NCI-H226 (cell line): Measurements from ENCODE around the gene OXNAD1.
A peak's percentile ranks its signal among the peaks of the same experiment; 100 is the strongest.

Experiments used
- DNase-seq: peaks from one replicate; pipeline ENCODE4 v3.0.0-alpha.2; 2015

OXNAD1 gene, protein sequence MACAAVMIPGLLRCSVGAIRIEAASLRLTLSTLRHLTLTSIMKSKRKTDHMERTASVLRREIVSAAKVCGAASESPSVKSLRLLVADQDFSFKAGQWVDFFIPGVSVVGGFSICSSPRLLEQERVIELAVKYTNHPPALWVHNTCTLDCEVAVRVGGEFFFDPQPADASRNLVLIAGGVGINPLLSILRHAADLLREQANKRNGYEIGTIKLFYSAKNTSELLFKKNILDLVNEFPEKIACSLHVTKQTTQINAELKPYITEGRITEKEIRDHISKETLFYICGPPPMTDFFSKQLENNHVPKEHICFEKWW

DNA sequence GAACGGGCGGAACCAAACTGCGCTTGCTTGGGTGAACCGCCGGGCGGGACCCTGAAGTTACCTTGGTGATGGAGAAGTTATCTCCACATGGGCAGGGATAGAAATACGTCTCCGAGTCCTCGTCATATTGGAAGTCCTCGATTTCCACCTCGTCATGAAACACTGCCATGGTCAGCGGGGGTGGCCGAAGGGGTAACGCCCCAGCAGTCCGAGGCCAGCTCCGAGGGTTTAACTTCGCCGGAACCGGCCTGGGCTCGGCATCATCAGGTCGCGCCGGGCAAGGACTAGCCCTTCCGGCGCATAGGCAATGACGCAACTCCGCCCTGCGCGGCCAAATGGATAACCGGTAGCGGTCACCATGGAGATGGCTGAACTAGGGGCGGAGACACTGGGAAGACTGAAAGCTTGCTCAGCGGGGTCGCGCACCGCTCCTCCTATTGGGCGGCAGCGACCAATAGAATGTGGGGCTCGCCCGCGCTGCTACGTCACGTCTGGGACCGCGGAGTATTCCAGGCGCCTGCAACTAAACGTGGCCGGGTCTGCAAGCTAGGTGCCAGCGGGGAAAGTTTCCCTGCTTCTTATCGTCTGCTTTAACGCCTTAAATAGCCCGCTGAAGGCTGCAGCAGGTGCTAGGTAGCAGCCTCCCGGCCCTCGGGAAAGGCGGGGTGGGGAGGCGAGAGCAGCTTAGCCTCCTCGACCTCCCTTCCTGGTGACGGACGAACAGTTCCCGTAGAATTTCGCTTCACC, at the start of gene OXNAD1, which contains the start of gene DPH3:
Gene OXNAD1, plus strand, starts transcription at position 505 of the 747 bp plus-strand sequence. CDS start 5,741 bp downstream, outside the sequence.
Gene DPH3, minus strand, starts transcription at position 236 of the 747 bp plus-strand sequence. Its CDS starts 67 bp downstream, at position 169.
- peak; percentile 99 for DNase-seq

DNA sequence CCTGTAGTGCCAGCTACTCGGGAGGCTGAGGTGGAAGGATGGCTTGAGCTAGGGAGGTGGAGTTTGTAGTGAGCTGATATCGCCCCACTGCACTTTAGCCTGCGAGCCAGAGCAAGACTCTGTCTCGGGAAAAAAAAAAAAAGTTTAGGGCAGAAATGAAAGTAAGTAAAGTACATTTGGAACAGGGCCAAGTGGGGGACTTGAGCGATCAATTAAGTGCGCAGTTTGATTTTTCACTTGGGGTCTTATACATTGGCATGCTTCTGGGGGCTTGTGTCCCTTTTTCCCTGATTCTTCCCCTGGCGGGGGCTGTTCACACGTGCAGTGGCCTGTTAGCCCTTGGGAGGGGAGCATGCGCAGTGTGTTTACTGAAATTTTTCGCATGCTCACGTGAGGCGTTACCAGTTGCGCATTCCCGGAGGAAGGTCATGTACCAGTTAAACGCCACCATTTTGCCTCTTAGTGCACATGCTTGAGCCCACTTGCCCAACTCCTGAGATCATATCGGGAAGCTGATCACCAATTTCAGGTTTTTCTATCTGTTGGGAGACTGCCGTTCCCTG, 48.6 kb upstream of the OXNAD1 start:
- DNase-seq = no peak

DNA sequence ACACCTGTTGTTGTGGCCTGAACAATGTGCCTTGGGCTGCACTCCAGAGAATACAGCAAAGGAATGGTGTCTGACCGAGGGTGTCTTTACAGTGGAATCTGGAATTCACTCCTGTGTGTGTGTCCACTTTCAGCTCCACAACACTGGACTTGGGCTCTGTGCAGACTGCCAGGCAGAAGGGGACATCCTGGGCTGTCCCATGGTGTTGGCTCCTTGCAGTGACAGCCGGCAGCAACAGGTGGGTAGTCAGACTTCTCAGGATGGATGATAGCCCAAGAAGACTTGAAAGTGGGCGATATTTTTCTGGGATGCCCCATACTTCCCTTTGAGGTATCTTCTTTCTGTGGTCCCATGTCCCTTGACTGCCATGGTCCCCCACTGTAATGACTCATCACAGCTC, 45.2 kb upstream of the OXNAD1 start:
- no peak for DNase-seq

DNA sequence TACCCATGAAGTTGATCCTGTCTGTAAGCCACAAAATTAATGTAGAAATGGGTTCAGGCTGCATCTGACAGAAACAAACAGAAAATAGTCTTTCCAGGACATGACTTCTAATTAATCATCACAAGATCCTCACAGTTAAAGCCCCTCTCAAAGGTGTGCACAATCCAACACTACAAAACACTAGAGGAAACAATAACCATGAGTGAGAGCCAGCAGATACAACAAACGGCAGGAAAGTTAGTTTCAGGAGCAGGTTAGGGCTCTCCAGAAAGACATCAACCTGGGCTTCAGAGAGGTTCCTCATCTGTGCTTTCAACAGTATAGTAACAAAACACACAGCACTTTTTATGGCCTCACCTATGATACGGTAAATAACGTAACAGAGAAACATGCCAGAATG, 43.0 kb upstream of the OXNAD1 start:
- DNase-seq = no peak

DNA sequence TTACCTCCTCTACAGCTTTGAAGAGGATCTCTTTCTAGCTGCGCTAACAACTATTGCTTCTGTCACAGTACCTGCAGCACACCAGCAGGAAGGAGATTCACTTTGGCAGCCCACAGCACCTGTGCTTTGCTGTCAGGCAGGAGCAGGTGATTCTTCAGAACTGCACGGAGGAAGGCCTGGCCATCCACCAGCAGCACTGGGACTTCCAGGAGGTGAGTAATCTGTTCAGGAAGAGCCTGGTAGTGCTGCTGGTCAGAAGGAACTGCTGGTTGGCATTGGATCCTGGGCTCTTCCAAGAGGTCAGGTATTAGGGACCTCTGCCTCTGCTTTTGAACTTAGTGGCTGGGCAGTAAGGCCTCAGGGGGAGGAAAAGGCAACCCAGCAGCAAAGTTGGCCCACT, 42.5 kb upstream of the OXNAD1 start:
- no peak for DNase-seq

DNA sequence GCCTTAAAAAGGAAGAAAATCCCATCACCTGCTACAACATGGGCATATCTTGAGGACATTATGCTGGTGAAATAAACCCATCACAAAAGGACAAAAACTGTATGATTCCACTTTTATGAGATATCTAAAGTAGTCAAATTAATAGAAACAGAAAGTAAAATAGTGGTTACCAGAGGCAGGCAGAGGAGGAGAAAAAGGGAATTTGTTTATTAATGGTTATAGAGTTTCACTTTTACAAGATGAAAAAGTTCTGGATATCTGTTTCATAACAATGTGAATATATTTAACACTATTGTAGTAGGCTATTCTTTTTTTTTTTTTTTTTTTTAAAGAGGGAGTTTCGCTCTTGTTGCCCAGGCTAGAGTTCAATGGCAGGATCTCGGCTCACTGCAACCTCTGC, 40.7 kb upstream of the OXNAD1 start:
- DNase-seq = no peak

DNA sequence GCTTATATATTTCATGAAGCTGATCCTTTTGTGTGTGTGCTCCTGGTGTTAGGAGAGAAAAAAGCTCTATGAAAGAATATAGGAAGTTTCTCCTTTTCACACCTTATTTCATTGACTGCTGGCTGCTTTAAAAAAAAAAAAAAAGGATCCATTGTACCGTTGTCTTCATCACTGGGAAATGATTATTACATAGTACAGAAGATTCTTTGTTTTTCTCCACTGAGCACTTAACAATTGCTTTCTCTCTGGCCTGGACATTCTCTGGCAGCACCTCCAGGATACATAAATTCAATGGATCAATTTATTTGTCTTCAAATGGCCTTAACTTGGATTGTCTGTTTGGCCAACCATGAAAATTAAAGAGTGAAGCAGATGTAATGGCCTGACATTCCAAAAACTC, 37.4 kb upstream of the OXNAD1 start:
- DNase-seq = no peak

DNA sequence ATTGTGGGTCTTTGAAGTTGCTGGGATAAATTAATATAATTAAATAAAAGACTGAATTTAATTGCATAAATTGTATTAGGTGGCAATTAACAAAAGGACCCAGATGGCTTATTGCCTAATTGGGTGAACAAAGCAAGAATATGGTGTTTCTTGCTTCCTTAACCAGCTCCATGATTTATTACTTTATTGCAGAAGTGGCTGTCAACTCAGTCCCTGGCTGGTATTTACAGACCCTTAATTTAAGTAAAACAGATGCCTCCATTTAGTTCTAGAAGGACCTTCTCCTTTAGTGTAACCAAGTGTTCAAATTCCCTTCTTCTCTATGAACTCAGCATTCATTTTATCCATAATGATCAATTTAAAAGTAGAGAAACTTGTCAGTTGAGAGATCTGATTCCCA, 35.3 kb upstream of the OXNAD1 start:
- DNase-seq = no peak

DNA sequence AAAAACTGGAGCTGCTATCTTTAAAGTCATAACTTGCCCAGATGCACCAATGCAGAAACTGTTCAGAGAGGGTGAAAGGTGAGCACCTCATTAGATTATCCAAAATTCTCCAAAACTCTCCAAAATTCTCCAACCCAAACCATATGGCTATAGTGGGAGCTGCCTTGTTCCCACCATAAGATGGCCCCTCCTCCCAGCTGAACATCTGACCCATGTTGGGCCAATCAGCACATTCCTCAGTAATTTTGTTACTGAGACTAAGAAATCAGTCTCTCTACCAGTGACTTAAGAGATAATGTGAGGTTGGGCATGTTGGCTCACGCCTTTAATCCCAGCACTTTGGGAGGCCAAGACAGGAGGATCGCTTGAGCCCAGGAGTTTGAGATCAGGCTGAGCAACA, 33.0 kb upstream of the OXNAD1 start:
- no peak for DNase-seq

DNA sequence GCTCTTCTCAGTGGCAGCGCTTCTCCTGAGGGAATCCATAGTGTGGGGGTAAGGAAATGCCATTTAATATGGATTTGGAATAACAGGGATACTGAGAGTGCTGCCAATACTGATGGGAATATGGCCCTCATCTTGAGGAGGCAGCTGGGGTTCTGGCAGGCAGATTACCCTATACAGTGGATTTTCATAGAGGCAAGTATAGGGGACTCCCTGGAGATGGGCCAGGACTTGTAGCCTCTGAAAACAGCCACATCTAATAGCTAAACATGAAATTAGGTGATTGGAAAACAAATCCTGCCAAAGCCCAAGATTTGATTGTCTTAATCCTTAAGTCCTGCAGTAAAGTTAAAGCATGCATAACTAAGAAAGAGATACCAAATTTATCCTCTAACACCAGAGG, 31.2 kb upstream of the OXNAD1 start:
- DNase-seq = no peak

DNA sequence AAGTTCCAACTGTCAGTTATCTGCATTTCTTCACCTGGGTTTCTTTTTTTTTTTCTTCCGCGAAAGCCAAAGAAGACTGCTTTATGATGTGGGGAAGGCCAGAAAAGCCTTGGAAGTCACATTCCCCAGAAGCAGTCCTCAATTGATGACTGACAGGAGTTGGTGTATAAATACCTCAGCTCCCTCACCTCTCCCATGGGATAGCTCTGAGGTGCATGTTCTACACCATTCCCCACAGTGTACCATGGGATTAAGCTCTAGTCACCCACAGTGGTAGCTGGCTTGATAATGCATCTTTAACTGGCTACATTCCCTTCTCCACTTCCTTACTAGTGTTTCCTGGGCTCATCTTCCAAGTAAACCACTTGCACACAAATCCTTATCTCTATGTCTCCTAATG, 30.7 kb upstream of the OXNAD1 start:
- no peak for DNase-seq

DNA sequence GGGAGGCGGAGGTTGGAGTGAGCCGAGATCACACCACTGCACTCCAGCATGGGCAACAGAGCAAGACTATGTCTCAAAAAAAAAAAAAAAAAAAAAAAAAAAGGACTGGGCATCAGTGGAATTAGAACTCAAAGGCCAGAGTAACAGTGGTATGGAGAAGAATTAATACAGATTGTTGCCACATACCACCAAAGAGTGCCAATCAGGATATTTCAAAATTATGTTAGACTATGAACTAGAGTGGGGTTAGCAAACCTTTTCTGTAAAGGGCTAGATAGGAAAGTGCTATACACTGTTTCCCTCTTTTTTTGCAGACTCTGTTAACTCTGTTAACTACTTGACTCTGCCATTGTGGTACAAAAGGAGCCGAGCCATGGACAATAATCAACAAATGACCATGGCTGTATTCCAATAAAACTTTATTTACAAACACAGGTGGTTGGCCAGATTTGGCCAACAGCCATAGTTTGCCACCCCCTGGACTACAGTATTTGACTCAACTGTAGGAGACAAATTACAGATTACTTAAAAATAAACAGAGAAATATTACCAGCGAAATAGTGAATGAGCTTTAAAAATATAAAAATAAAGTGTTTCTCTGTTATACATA, 28.9 kb upstream of the OXNAD1 start:
- DNase-seq = no peak

DNA sequence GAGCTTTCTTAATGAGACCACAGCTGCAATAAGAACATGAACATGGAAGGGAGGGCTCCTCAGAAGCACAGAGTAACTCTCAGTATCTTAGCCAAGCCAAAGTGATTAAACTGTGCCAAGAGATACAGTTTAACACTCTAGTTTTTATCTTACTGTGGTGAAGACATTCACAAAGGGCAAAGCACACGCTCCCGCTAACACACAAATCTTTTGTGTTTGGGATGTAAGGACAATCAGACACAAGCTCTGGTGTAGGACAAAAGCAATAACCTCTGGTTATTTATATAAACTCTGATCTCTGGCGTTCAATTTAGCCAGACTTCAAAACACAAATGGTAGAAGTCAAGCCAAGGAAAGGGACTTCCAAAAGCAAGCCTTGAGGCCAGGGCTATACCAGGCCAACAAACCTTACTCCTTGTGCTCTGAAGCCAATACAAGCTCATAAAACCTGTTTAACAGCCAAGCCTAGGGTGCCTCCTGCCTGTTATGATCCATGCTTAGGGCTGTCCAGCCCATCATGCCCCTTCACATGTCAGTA, 28.1 kb upstream of the OXNAD1 start:
- DNase-seq = no peak

DNA sequence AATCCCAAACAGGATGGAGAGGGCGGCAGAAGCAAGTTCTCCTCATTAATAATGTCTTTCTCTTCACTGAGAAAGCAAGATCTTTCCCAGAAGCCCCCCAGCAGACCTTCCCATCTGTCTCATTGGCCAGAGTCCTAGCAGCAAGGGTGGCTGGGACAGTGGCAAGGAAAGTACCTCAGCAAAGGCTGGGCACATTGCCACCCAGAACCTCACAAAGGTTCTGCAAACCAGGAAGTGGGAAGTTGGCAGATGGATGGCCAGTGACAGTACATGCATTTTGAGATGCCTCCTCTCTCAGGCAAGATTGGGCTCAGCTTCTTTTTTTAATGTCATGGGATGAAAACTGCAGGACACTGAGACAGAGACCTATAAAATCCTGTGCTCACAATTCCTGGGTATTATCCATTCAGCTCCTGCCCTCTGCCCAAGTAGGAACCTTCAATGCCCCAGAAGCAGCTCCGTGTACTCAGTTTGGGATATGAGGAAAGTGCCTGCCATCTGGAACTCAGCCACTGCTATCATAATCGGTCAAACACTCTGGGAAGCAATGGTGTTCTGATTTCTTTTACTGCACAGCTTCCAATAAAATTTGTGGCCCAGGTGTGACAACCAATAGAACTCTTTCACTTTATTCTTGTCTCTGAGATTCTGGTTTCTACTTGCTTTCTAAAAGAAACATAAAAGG, 25.8 kb upstream of the OXNAD1 start:
- no peak for DNase-seq

DNA sequence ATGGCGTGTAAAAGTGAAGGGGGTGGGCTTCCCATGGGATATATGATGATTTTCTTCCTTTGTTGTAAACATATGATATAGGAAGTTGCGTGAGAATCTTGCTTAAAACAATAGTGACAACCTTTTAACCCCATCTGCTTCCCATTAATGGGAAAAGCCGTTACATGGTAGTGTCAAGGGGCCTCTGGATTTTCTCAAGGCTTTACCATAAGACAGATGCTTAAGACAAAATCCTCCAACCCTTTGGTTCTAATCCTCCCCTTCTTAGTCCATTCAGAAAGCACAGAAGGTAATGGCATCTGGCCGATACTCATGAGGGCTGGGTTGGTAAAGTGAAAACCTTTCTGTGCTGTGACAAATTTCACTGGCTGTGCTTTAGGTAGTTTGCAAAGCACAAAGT, 25.2 kb upstream of the OXNAD1 start:
- DNase-seq = no peak

DNA sequence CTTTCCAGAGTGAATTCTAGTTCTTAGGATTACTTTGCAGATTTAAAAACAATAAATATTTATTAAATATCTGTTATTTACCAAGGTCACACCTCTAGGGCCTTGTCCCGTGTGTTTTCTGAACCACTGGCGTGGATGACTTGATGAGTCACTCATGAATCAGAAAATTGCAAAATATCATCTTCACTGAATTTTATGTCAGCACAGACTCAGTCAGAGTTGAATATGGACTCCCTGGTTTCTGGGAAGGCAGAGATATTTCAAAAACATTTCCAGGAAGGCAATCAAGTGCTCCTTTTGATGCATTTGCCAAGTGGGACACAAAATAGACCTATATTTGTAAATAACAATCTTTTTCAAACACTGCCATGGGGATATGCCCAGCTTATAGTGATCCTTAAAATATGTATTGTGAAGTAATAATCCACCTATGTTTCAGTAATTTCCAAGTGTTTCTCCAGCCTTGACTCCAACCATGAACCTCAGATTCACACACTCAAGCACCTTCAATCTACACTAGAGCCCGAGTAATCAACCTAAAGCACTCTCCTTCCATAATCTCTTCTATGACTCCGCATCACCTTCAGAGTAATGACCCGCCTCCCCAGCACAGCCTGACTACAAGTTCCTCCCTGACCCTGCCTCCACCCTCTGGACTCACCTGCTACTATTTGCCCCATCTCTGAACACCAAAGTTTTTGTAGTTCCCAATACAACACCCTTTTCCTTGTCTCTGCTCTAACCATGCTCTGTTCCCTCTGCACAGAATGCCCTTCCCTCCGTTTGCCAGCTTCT, 24.6 kb upstream of the OXNAD1 start:
- peak; percentile 47 for DNase-seq

DNA sequence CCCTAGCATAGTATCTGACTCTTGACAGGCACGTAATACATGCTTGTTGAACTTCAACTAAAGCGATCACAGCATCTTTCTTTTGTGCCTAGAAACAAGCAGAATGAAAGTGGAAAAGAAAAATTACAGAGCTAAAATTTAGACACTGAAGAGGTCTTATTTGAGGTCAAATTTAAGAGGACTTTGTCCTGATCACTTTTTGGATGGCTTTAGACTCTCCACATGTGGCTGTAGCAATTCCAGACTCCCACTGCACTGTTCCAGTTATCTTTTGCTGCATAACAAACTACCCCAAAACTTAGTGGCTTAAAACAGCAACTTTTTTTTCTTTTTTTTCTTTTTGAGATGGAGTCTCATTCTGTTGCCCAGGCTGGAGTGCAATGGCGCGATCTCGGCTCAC, 23.8 kb upstream of the OXNAD1 start:
- no peak for DNase-seq

DNA sequence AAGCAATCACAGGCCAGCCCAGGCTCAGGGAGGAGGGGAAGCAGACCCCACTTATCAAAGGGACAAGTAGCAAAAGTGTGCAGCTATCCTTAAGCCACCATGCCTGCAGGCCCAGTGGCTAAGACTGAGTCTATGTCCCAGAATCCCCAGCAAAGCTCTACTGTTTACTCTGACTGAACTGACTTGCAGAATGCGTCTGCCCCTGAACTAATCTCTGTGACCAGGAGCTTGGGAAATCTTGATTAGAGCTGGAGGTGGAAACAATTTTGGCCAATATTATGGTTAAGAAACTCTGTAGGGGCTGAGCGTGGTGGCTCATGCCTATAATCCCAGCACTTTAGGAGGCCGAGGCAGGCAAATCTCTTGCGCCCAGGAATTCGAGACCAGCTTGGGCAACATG, 22.8 kb upstream of the OXNAD1 start:
- no peak for DNase-seq

DNA sequence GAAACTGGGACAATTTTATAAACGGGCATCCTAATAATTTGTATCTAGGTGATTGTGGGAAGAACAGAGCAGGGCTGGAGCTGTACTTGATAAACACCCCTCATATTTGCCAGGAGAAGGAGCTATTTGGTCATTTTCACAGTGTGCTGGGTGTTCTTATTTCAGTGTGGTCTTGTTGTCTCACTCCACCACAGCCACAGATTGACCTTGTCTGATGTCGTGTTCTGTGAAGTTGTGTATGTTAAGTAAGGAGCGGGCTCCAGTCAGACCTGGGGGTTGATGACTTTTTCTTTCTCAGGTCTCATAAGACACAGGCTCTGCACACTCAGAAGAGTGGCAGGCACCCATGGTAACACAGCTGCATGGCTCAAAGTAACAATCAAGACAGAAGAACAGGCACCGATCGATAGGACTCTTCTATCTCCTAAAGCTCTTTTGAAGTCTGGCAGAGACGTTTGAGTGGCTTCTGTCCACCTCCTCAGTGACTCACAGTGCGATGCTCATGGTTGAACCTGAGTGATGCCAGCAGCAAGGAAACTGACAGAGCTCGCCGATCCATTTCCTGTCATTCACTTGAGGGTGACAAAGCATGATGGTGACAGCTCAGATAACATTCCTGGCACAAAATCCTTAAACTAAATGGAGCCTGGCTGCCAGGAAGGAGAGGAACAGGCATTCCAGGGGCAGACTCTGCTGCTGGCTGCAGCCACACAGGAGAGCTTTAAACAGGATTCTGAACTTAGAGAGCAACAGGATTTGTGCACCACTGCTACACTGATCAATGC, 21.1 kb upstream of the OXNAD1 start:
- DNase-seq = no peak

DNA sequence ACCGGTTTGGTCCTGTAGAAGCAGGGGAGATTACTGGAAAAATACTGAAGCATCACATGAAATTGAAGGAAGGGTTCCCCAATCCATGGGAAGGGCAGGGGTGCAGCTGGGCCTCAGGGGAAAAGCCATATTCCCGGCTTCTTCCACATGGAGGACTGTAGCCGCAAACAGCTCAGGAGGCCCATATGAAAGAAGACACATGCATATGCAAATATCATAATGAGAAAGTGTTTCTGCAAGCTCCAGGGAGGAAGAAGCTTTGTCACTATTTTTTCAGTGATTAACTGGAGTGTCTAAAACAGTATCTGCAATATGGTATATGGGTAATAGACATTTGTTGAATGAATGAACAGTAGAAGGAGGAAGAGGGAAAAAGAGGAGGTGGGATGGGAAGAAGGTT, 19.4 kb upstream of the OXNAD1 start:
- DNase-seq = no peak
